ENCODE results near the gene EML6. TPM values are rescaled to one million over a fixed set of nuclear protein-coding genes. Genes with fewer than 3 reads are reported as not detected.

EML6 gene
- total RNA-seq, 2 donors from 2014 or later = 1.0 to 1.4 TPM

DNA sequence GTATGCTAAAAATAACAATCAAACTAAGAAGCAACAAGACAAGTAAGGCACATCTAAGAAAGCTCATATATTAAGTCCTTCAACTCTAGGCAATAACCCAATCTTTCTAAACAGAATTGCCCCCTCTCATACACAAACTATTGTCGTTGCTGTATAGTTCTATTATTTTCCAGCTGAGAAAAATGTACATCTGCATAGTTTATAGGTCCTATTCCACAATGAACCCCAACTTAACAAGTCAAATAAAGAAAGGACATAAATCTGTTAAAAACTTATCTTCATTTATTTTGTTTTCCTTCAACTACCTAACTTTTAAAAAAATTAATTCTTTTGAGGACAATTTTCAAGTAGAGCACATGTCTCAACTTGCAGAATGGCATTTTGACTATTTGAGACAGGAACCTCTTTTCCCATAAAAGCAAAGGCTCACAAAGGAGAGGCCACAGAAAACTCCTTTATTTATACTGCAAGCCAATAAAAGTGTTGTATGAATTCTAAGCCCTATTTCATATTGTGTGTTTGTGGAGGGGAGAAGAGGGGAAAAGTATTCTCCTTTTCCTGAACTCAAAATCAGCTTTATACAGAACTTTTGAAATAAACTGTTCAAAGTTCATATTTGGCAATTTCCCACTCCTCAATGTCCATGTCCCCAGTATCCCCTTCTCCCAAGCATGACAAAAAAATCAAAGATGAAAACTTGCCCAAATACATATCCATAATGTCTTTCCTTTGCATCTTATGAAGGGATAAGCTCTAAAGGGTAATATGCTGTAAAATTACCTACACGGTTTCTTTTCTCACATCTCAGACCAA lies 289.4 kb downstream of the EML6 start:
- Mint-ChIP-seq H3K4me3 (no peak overlapping the region), H3K27me3 (no peaks in the 10 kb centered on the region)

DNA sequence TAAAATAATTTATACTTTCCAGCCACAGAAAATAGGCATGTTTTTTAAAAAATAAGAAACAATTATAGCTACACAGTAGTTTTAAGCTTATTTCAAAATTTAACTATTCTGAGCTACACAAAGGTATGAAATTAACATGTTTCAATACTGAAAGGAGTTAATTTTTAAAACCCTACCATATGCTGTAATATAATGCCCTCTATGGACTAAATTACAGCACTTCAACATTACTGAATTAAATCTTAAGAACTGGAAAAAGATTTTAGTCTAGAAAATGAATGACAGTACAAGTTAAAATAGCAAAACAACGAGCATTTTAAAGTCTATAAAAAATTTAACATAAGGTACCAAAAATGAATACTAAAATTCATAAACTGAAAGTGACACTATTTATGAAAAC lies 290.5 kb downstream of the EML6 start:
- H3K9me3 Mint-ChIP-seq = no peaks in the 10 kb centered on the region
- peaks cover 10% of the 10 kb centered on the region for H3K36me3 Mint-ChIP-seq (ENCODE audit: low read depth)
- no peaks in the 10 kb centered on the region for H3K27me3 Mint-ChIP-seq
- H3K4me1 Mint-ChIP-seq = peaks cover 19% of the 10 kb centered on the region
- no peak for ATAC-seq (replicated peaks)
- no peak overlapping the region for H3K27ac Mint-ChIP-seq
- no peak overlapping the region for H3K4me3 Mint-ChIP-seq

More for the DNA sequence above, 289.4 kb downstream of the EML6 start:
- Mint-ChIP-seq H3K36me3 (ENCODE audit: low read depth) (no peaks in the 10 kb centered on the region), H3K9me3 (no peaks in the 10 kb centered on the region), H3K27ac (peak overlapping the region; percentile 21), H3K4me1 (peaks cover 20% of the 10 kb centered on the region)
- no peak for ATAC-seq (replicated peaks)

DNA sequence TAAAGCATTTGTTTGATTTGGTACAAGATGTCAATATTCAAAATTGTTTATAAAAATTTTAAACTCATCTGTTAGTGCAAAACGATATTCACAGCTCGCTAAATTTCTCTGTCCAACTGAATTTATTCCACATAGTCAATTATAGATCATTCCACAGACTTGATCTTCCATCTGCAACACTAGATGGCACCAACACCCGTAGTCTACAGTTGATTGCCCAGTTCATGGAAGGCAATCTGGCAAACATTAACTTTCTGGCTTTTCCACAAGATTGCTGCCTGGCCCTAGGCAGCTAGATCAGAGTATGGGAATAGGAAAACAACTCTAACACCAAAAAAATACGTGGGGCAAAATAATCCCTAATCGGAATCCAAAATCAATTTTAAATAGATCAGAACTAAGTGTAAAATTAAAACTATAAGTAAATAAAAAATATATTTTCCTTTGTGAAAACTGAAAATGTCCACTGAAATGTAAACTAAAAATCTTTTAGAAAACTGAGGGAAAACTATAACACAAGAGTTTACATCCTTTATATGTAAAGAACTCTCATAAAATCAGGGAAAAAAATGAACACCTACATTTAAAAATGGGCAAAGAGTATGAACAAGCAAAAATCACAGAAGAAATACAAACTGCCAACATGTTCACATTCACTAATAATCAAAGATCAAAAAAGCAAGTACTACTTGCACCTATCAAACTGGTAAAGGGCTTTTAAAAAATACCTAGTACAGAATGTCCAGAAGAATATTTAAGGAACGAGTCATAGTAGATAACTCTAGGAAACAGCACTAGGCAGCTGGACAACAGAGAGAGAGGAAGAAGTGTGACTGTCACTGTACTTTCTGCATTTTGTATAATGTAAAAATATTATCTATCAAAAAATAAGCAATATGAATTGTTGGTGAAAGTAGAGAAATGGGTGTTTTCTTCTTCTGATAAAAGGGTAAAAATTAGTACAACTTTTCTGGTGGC lies 291.8 kb downstream of the EML6 start:
- H3K27me3 Mint-ChIP-seq = no peaks in the 10 kb centered on the region
- H3K36me3 Mint-ChIP-seq (ENCODE audit: low read depth) = peaks cover 22% of the 10 kb centered on the region
- peaks cover 21% of the 10 kb centered on the region for H3K4me1 Mint-ChIP-seq
- peak; percentile 62 for ATAC-seq (replicated peaks)
- H3K4me3 Mint-ChIP-seq = no peak overlapping the region
- peaks cover 3% of the 10 kb centered on the region for H3K9me3 Mint-ChIP-seq
- no peak overlapping the region for H3K27ac Mint-ChIP-seq

DNA sequence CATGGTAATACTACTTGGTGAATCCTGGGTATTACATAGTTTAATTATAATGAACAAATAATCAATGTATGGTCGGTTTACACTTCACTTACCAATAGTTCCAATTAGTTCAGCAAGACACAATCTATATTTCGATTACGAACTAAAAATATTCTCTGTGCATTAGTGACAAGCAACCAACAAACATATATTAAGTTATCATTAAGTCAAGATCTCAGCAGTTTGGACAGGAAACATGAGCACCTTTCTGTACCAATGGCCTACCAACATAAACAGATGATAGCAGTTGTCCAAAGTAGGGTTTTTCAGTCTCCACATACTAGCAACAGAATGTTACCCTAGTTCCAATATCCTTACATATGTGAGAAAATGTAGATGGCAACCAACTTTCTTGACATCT lies 294.0 kb downstream of the EML6 start:
- Mint-ChIP-seq H3K4me3 (no peak overlapping the region), H3K4me1 (peaks cover 20% of the 10 kb centered on the region), H3K36me3 (ENCODE audit: low read depth) (peaks cover 22% of the 10 kb centered on the region), H3K27ac (no peak overlapping the region), H3K27me3 (no peaks in the 10 kb centered on the region), H3K9me3 (peaks cover 3% of the 10 kb centered on the region)
- ATAC-seq (replicated peaks) = no peak

DNA sequence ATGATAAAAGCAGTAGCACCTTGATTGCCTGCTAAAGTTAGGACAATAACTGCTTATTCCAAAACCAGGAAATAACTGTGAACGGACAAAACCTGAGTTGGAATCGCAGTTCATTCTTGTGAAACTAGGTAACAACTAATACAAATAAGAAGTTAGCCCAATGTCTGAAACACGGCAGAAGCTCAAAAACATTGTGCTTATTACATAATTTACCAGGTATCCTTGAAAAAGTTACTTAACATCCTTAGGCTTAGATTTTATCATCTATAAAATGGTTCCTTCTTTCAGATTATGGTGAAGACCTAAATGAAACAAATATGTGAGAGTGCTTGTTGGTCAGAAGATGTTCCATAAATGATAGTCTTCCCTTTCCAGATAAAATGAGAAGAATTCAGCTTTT lies 294.4 kb downstream of the EML6 start:
- ATAC-seq (replicated peaks) = no peak
- Mint-ChIP-seq H3K36me3 (ENCODE audit: low read depth) (peaks cover 22% of the 10 kb centered on the region), H3K27ac (no peak overlapping the region), H3K4me1 (peaks cover 20% of the 10 kb centered on the region), H3K4me3 (no peak overlapping the region), H3K9me3 (peaks cover 3% of the 10 kb centered on the region), H3K27me3 (no peaks in the 10 kb centered on the region)

DNA sequence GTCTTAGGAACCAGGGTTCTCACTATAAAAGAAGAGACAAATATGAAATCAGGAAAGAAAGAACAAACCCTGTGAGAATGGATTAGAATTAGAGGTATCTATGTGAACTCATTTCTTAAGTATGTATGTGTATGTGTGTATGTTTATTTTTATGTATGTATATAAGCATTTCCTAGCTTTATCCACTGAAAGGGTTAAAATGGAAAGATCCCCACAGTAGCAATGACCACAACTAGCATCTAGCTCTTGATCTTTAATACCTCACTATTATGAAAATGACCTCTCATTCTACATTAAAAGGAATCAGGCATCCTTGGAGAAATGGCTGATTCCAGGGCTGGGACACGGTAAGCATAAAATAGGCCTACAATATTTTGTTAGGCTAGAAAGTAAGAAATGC lies 295.2 kb downstream of the EML6 start:
- Mint-ChIP-seq H3K4me1 (peaks cover 15% of the 10 kb centered on the region), H3K9me3 (peaks cover 3% of the 10 kb centered on the region), H3K36me3 (ENCODE audit: low read depth) (peaks cover 22% of the 10 kb centered on the region), H3K27ac (no peak overlapping the region), H3K27me3 (no peaks in the 10 kb centered on the region), H3K4me3 (no peak overlapping the region)
- no peak for ATAC-seq (replicated peaks)

DNA sequence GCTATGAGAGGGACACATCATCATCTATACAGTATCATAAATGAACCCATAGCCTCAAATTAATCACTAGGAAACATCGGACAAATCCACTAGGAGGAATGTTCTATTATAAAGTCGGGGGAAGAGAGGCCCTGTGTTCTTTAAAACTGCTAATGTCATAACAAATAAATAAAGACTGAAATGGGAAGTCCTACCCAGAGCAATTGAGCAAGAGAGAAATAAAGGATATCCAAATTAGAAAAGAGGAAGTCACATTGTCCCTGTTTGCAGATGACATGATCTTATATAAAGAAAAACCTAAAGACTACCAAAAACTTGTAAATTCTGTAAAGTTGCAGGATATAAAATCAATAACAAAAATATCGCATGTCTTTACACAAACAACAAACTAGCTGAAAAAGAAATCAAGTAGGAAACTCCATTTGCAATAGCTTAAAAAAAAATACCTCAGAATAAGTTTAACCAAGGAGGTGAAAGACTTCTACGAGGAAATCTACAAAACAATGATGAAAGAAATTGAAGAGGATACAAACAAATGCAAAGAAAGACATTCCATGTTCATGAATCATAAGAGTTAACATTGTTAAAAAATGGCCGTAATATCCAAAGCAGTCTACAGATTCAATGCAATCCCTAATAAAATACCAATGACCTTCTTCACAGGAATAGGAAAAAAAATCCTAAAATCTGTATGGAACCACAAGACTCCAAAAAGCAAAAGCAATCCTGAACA lies 296.2 kb downstream of the EML6 start:
- no peak for ATAC-seq (replicated peaks)
- peaks cover 15% of the 10 kb centered on the region for H3K4me1 Mint-ChIP-seq
- no peaks in the 10 kb centered on the region for H3K27me3 Mint-ChIP-seq
- peaks cover 22% of the 10 kb centered on the region for H3K36me3 Mint-ChIP-seq (ENCODE audit: low read depth)
- H3K9me3 Mint-ChIP-seq = peaks cover 3% of the 10 kb centered on the region
- no peak overlapping the region for H3K4me3 Mint-ChIP-seq
- no peak overlapping the region for H3K27ac Mint-ChIP-seq
